Brain microvascular endothelial cell (primary cell): Measurements from ENCODE around the gene SNX25.

ENCODE experiments used
- DNase-seq: peaks from one replicate; pipeline ENCODE4 v3.0.0-alpha.2; 2020
- H3K27ac ChIP-seq: fragments of 250-450 bp; sonication (Bioruptor Pico); 2 replicates; pipeline ENCODE4 v1.5.1; 2020; ENCODE audit warnings: mild to moderate bottlenecking, moderate library complexity
- H3K27me3 ChIP-seq: fragments of 250-450 bp; sonication (Bioruptor Pico); replicated peaks from 2 replicates; pipeline ENCODE4 v1.5.1; 2020; ENCODE audit warnings: mild to moderate bottlenecking
- H3K36me3 ChIP-seq: fragments of 250-450 bp; sonication (Bioruptor Pico); replicated peaks from 2 replicates; pipeline ENCODE4 v1.5.1; 2020; ENCODE audit warnings: mild to moderate bottlenecking
- H3K4me3 ChIP-seq: 2 replicates; pipeline ENCODE4 v1.5.1; 2011; ENCODE audit warnings: low read depth, mild to moderate bottlenecking, control low read depth, low read length, moderate library complexity
- in situ Hi-C: cut with HindIII; loops from 2 replicates; pipeline ENCODE4 v1.10.0; 2017; ENCODE audit warnings: low sequenced_read_pairs, low pct_ligation_motif_present
- TF ChIP-seq, protein P1 (sequence below): IDR thresholded peaks from 2 replicates; pipeline ENCODE4 v1.5.1; 2011; ENCODE audit warnings: low read depth, mild to moderate bottlenecking, moderate library complexity, low read length, control low read depth, inconsistent platforms; ENCODE audit errors: missing control alignments

The SNX25 gene

DNA sequence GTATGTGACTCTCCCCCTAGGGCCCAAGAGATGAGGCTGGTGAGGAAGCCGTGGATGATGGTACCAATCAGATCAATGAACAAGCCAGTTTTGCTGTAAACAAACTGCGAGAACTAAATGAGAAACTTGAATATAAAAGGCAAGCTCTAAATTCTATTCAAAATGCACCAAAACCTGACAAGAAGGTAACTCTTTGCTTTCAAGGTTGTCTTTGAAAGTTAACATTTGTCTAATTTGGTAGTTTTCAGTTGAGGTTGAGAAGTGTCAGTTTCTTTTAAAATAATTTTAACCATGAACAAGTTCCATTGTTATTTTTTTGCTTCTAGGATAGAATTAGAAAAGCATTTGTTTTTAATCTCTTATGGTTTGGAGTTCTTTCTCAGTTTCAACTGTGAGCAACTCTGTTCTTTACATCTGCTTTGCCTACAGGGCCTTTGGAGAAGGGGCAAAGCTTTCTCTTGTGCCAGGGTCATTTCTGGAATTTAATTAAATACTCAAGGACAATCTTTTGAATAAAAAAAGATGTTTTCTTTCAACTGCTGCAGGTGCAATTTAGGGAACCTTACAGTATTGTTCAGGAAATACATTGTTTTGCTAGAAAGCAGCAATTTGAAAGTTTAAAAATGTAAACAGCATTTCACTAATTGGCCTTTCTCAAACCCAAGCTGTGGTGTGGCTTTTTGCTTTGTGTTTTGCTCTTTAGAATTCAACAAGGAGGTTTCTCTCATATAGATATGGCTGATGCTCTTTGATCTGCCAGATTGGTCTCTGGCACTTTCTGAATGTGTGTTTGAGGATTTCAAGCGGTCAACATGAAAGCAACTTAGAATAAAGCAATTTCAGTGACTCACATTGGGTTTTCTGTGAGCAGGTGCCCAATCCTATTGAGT is 123.4 kb downstream of the SNX25 start:
- TF ChIP-seq, protein P1, sequence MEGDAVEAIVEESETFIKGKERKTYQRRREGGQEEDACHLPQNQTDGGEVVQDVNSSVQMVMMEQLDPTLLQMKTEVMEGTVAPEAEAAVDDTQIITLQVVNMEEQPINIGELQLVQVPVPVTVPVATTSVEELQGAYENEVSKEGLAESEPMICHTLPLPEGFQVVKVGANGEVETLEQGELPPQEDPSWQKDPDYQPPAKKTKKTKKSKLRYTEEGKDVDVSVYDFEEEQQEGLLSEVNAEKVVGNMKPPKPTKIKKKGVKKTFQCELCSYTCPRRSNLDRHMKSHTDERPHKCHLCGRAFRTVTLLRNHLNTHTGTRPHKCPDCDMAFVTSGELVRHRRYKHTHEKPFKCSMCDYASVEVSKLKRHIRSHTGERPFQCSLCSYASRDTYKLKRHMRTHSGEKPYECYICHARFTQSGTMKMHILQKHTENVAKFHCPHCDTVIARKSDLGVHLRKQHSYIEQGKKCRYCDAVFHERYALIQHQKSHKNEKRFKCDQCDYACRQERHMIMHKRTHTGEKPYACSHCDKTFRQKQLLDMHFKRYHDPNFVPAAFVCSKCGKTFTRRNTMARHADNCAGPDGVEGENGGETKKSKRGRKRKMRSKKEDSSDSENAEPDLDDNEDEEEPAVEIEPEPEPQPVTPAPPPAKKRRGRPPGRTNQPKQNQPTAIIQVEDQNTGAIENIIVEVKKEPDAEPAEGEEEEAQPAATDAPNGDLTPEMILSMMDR: no peak

DNA sequence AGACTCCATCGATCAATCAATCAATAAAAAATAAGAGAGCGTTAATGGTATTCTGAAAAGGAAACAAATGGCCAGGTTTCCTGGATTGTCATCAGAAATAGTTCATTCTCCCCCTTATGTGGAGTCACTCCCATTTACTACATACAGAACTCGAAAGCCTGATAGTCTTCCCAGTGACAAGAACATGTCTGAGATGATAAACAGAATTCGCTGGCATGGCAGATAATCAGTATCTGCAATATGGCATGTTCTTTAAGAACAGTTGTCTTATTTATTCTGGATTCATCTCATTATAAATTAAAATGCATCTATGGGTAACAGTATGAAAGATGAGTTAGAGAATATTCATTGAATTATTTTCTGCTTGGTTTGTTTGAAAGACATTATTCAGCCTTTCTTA is 124.9 kb downstream of the SNX25 start:
- H3K4me3 ChIP-seq: no peak overlapping the region
- no peaks in the 10 kb centered on the region for H3K36me3 ChIP-seq
- in situ Hi-C loops: no loop called here
- TF ChIP-seq, protein P1: no peak
- no peak overlapping the region for H3K27ac ChIP-seq
- DNase-seq: no peak
- no peaks in the 10 kb centered on the region for H3K27me3 ChIP-seq

More for the DNA sequence above, 123.4 kb downstream of the SNX25 start:
- DNase-seq: no peak
- Histone ChIP-seq H3K27ac (no peak overlapping the region), H3K4me3 (no peak overlapping the region), H3K36me3 (no peaks in the 10 kb centered on the region), H3K27me3 (no peaks in the 10 kb centered on the region)
- in situ Hi-C loops: no loop called here

DNA sequence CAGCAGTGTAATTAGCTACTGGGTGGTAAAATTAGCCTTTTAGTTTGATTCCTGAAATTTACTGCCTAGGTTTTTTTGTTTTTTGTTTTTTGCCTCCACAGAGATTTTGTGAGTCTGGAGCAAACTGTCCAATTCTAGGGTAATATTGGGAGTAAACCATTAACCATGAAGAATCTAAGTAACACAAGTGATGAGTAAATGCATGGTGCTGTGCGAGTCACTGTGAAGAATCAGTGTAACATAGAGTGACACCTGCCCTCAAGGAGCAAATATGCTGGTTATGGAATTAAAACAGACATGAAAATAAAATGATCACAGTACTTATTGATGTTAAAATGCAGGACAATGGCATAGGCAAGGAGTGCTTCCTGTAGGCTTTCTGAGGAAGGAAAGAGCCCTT is 126.2 kb downstream of the SNX25 start:
- H3K27me3 ChIP-seq: no peaks in the 10 kb centered on the region
- H3K36me3 ChIP-seq: no peaks in the 10 kb centered on the region
- H3K4me3 ChIP-seq: no peak overlapping the region
- TF ChIP-seq, protein P1: no peak
- DNase-seq: no peak
- H3K27ac ChIP-seq: no peak overlapping the region
- in situ Hi-C loops: no loop called here

DNA sequence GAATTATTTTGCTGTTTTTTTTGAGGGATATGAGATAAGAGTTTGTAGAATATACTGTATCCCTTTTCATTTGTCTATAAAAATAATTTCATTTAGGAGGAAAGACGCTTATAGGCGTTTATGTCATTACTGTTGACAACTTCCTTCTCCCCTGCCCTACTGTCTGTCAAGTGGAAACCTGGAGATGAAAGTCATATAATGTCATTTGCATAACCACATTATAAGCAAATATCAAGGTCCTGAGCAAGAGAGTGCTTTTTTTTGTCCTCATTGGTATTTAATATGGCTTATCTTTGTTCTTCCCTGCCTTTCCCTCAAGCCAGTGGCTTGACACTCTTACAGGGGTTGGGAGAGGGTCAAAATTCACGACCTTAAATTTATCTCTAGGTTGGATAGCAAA is 130.5 kb downstream of the SNX25 start:
- TF ChIP-seq, protein P1: no peak
- no peaks in the 10 kb centered on the region for H3K36me3 ChIP-seq
- no peak for DNase-seq
- H3K27me3 ChIP-seq: no peaks in the 10 kb centered on the region
- no peak overlapping the region for H3K4me3 ChIP-seq
- in situ Hi-C loops: no loop called here
- no peak overlapping the region for H3K27ac ChIP-seq

DNA sequence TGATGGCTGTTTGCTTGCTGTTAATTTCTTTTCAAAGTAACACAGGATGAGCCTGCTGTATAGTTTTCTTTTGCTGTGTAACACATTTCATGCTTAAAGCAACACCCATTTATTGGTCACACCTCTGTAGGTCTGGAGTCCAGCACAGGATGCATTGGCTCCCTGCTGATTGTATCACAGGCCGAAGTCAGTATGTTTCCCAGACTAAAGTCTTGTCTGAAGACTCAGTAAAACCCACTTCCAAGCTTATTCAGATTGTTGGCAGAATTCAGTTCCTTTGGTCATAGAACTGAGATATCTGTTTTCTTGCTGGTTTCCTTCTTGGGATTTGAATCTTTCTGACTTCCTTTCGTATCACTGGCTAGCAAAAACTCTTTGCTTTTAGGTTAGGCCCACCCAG is 132.0 kb downstream of the SNX25 start:
- no peaks in the 10 kb centered on the region for H3K27me3 ChIP-seq
- H3K4me3 ChIP-seq: no peak overlapping the region
- in situ Hi-C loops: no loop called here
- no peak for DNase-seq
- no peak overlapping the region for H3K27ac ChIP-seq
- no peaks in the 10 kb centered on the region for H3K36me3 ChIP-seq
- TF ChIP-seq, protein P1: no peak
